Cardiac septum (tissue), 1 donor: ENCODE results near the gene TAS1R2. TPM values are rescaled to one million over a fixed set of nuclear protein-coding genes. Genes with fewer than 3 reads are reported as not detected.
"Not testable (repeated sequence)": the region's sequence is repeated elsewhere in the genome, so short reads cannot be mapped to it uniquely, and the experiment has no call there.

Experiments used
- DNase-seq: peaks from one replicate; pipeline ENCODE4 v3.0.0-alpha.2; 2020; ENCODE audit warnings: low spot score
- intact Hi-C: fragments of 100-400 bp; cut with DNase I; formaldehyde crosslinking; loops from one replicate; pipeline ENCODE4 v1.14.0; 2022
- total RNA-seq: library from RNA; stranded (reverse); fragmentation: NEBNext Ultra II Directional; extraction: Animal tissue kit (Norgen Biotek cat#: 25700); gene quantifications from one replicate; pipeline ENCODE4 v1.2.1, GENCODE V29; 2021
- donor health status: DM: no; HTN: no; CAD: no.

The TAS1R2 gene
- total RNA-seq, 1 donor from 2014 or later: not detected

DNA sequence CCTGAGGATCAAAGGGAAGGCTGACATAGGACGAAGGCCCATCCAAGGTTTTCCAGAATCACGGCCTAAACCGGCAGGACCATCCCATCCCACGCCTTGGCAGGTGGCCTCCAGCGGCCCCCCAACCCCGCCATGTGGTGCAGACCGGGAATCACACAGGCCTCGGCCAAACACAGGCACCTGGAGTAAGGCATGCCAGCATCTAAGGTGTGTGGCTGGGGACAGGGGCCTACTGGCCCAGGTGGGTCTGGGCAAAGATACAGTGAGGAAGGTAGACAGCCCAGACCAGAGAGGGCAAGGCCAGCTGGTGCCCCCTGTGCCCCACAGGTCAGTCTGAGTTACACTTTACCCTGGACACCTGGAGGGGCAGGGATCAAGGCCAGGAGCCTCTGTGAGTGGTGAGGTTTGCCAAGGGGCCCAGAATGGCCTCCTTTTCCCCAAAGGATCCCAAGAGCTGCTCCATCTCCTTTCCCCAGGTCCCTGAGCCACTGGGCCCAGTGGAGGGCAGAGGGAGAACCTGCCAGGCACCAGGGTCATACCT, 12.7 kb upstream of the TAS1R2 start:
- intact Hi-C loops: no loop called here
- no peak for DNase-seq

DNA sequence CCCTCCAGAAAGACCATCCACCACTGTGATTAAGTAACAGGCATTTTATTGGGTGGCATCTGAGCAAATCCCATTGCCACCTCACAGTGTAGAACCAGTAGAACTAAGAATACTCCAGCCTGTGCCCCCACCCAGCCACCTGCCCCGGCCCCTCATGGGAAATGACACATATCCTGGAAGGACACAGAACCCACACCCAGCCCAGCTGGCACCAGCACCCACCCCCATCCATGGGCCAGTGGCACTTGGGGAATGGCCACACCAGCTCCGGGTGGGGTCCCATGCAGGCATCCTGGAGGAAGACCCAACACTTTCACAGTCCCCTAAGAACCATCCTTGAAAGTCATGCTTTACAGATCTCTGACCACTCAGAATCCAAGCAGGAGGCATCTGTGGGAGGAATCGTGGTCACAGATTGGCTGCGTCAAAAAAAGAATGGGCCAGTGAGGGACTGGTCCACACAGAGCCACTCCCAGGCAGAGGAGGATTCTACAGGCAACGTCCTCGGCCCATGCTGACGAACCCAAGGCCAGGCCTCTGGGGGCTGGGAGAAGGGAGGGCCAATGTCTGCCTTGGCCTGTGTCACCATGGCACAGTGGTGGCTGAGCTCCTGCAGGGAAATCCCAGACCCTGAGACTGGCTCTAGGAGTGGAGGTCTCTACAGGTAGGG, 12.1 kb upstream of the TAS1R2 start:
- intact Hi-C loops: no loop called here
- DNase-seq: no peak

DNA sequence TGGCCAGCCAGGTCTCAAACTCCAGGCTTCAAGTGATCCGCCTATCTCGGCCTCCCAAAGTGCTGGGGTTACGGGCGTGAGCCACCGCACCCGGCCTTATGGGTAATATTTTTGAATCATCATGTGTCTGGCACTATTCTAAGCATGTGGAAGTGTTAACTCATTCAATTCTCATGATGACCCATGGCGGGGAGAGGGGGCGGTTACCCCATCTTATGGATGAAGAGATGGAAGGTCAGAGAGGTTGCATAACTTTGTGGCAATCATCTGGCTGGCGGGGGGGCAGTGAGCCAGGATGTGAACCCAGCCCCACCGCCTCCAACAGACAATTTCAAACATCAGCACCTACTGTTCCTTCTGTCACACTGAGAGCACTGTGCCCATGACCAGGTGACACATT, 11.5 kb upstream of the TAS1R2 start:
- DNase-seq: no peak
- intact Hi-C loops: no loop called here

DNA sequence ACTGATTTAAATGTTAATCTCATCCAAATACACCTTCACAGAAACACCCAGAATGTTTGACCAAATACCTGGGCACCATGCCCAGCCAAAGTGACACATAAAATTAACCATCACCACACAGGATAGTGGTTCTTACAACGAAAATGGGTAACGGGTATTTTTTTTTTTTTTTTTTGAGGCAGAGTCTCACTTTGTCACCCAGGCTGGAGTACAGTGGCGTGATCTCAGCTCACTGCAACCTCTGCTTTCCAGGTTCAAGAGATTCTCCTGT, 11.1 kb upstream of the TAS1R2 start:
- DNase-seq, intact Hi-C loops: not testable (repeated sequence)

DNA sequence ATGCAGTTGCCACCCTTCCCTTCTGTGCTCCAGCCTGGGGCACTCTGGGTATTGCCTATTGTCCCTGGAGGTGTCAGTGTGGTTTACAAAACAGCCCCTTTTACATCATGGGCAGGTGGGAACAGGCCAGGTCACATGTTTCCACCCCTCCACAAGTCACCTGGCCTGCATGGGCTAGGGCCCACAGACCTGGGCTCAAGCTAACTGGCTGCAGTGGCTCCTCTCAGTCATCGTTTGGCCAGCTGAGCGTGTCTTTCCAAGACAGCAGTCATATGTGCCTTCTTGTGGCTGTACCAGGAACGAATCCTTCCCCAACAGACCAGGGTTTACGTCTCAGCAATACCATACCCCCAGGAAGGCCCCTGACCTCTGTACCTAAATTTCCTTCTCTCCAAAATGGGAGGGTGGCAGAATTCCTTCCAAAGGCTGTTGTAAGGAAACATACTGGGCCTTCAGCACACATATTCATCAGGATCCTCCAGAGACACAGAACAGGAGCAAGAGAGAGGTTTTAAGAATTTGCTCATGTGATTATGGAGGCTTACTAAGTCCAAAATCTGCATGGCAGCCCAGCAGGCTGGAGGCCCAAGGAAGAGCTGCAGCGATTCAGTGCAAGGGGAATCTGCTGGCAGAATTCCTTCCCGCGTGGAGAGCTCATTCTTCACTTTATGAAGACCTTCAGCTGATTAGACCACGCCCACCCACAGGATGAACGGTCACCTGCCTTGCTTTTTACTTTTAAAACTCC, 10.6 kb upstream of the TAS1R2 start:
- no peak for DNase-seq
- intact Hi-C loops: no loop called here

DNA sequence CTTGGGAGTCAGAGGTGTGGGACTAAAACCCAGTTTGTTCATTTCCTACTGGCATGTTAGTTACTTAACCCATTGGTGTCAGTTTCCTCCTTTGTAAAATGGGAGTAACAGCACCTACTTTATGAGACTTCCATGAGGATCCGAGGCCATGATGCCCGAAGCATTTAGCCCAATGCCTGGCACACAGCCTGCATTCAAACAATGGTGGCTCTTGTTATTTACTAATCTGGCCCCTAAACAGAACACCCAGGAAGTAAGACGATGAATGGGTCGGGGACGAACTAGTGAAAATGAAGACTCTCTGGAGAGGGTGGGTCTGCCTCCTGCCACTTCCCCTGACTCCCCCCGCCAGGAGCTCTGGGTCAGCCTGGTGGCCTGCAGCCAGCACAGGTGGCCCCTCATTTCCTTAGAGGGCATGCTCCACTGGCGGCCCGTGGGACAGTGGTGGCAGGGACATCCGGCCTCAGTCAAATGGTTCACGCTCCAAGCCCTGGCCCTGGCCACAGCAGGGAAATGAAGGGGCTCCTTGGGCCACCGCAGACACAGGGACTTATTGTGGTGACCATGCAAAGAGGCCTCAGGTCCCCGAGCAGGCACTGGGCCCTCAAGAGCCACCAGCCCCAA, 9.5 kb upstream of the TAS1R2 start:
- intact Hi-C loops: no loop called here
- DNase-seq: no peak

DNA sequence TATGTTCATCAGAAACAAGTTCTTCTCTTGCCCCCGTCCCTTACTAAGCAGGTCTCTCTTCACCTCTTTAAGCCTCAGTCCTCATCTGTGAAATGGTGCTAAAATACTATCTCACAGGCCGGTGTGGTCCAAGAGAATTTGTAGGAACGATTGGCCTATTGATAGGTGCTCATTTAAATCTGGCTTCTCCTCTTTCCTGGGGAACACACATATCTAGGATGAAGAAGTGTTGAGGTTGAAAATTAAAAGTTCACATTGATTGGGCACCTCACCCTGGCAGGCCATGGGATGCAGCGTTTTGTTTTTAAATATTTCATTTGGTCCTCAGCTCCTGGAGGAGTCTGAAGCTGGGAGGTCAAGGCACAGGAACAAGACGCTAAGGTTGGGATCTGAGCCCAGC, 8.9 kb upstream of the TAS1R2 start:
- no peak for DNase-seq
- intact Hi-C loops: no loop called here

DNA sequence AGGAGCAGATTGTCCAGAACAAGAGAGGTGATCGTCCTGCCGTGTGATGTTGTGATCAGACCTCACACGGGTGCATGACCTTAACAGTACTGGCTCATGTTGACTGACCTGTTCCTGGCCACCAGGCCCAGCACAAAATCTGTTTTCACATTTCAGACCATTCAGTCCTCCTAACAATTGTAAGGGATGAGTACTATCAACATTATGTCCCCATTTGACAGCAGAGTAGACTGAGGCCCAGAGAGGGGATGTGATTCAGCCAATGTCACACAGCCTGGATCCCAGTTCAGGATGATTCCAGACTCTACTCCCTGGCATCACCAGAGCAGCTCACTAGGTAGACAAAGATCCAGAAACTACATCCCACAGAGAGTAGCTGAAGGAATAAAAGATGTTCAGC, 7.4 kb upstream of the TAS1R2 start:
- intact Hi-C loops: no loop called here
- no peak for DNase-seq

DNA sequence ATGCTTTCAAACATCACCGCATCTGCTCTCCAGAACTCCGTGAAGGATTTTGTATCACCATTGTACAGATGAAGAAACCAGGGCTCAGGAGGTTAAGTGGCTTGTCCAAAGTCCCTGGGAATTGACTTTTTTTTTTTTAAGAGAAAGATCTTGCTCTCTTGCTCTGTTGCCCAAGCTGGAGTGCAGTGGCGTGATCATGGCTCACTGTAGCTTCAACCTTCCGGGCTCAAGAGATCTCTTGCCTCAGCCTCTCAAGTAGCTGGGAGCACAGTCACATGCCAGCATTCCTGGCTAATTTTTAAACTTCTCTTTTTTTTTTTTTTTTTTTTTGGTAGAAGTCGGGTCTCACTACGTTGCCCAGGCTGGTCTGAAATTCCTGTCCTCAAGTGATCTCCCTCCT, 6.9 kb upstream of the TAS1R2 start:
- DNase-seq: no peak
- intact Hi-C loops: no loop called here

DNA sequence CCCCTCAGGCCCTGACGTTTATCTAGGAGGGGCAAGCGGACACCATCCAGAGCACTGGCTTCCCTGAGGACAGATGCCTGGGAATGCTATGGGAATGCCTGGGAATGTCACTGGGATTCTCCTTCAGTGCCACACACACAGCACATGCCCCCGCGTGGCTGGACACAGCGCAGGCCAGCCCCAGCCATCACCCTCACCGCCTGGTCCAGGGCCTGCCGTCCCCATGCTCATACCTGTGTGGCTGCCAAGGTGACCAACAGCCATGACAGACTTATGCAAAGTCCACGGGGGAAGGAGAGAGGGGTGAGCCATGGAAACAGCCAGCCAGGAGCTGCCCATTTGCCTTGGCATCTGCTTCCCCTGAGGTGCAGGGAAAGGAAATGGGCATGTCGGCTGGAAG, 5.7 kb upstream of the TAS1R2 start:
- intact Hi-C loops: no loop called here

DNA sequence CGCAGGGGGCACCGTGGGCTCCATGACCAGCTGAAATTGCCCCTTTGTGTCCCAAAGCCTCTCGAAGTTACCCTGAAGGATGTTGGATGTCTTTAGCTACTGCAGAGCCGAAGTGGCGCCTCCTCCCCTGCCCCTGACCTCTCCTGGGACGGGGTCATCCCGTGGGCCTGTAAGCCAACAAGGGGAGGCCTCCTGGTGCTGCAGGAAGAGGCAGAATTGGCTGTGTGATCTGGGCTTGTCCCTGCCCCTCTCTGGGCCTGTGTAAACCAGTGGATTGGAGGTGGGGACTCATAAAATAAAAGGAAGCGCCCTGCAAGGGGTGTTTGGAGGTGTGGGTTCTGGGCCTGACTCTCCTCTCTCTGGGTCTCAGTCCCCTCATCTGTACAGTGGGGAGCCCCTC, 2.1 kb upstream of the TAS1R2 start:
- intact Hi-C loops: no loop called here
- DNase-seq: no peak

More for the DNA sequence above, 5.7 kb upstream of the TAS1R2 start:
- no peak for DNase-seq

DNA sequence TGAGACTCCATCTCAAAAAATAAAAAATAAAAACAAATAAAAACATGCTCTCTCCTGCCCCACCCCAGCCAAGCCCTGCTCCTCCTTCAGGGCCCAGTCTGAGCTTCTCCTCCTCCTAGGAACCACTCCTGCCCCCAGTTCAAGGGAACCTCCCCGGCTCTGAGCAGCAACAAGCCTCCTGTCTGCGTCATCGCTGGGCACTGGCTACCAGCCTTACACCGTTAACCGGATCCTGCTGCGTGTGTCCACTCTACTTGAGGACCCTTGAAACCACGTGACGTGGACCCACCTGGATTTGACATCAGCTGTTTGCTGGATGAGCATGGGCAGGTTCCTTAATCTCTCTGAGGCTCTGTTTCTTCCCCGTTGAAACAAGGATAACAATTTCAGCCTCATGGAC, 1.6 kb upstream of the TAS1R2 start:
- intact Hi-C loops: no loop called here
- no peak for DNase-seq

DNA sequence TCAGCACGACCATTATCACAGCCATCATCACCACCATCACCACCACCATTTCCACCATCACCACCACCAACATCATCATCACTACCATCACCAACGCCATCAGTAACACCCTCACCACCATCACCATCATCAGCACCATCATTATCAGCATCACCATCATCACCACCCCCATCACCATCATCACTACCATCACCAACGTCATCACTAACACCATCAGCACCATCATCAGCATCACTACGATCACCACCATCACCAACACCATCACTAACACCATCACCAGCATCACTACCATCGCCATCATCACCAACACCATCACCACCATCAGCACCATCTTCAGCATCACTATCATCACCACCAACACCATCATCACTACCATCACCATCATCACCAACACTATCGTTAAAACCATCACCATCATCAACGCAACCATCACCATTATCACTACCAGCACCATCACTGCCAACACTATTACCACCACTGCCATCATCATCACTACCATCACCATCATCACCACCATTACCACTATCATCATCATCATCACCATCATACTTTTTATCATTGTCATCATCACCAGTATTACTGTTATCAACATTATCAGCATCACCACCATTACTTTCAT, 1.3 kb downstream of the TAS1R2 start:
- no peak for DNase-seq
- intact Hi-C loops: no loop called here

DNA sequence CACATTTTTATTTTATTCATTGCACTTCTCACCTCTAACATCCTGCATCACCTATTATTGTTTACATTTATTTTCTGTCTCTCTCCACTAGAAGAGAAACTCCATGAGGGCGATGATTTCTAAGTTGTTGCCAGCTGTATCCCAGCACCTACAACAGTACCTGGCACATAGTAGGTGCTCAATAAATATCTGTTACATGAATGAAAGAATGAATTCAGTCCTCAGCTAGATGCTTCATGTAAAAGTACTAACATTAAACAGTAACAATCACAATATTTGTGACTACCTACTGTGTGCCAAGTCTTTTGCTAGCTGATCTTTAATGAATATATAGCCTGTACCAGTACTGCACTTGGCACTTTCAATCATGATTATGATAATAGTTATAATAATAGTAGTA, 3.0 kb downstream of the TAS1R2 start:
- DNase-seq: no peak
- intact Hi-C loops: no loop called here

DNA sequence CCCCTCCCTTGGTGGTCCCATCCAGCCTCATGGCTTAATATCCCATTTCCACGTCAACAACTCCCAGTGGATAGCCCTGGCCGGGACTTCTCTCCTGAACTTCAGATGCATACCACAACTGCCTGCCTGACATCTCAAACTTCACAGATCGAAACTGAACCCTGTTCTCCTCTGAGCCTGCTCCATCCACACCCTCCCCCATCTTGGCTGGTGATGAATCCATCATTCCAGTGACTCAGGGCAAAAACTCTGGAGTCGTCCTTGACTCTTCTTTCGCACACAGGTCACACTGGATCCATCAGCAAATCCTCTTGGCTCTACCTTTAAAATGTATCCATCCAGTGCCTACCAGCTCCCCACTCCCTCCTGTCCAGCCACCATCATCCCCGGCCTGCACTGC, 3.9 kb downstream of the TAS1R2 start:
- intact Hi-C loops: no loop called here
- no peak for DNase-seq

DNA sequence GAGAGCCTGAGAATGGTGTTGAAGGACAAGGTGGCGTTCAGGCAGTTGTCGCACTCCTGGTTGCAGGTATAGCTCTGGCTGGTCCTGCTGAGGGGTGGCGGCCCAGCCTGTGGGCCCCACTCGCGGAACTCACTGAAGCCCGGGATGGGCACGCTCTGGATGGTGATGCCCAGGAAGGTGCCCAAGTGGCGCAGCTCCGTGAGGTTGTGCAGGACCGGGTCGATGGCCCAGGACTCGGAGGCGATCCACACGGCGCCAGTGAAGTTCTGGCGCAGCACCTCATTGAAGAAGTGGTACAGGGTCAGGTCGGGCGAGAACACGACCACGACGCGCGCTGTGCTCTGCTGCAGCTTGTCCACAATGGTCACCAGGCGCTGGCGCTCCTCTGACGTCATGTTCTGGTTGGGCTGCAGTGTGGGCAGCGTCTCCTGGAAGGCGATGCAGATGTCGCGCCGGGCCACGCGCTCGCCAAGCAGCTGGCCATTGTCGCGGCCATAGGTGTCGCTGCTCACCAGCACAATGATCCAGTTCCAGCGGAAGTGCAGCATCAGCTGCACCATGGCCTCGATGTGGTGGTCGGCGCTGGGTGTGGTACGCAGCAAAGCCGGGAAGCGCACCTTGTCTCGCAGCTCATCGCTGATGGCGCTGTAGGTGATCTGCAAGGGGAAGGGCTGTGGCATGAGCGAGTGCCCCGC, 5.0 kb downstream of the TAS1R2 start:
- DNase-seq: no peak
- intact Hi-C loops: no loop called here

DNA sequence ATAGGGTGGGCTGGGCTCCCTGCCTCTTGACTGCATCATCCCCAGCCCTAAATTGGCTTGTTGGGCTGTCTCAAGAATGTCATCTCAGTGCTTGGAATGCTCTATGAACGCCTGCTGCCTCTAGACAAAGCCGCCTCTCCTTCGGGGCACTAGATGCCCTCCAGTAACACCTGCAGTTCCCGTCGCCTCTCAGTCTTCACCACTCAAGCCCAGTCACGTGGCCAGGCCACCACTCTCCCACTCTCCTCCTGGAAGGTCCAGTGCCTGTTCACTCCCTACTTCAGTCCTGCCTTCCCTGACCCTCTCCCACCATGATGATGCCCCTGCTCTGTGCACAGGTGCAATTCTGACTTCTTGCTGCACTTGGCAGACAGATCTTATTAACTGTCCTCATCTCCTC, 7.0 kb downstream of the TAS1R2 start:
- no peak for DNase-seq
- intact Hi-C loops: no loop called here

DNA sequence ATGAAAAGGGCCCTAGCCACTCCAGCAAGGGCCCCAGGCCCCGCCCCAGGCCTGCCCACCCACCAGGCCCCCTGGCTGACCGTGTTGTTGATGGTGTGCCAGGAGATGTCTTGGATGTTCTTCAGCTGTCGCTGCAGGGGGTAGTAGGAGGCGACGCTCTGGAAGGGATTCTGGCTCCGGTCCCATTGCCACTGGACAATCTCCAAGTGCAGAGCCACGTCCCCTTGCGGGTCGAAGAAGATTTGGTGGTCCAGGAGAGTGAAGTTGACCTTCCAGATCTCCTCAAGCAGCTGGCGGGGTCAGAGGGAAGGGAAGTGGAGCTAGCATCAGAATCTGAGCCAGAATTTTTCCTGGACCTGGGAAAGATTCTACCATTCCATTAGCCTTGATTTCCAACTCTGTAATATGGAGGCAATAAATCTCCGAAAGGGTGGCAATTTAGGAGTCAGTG, 10.2 kb downstream of the TAS1R2 start:
- intact Hi-C loops: no loop called here
- DNase-seq: no peak

DNA sequence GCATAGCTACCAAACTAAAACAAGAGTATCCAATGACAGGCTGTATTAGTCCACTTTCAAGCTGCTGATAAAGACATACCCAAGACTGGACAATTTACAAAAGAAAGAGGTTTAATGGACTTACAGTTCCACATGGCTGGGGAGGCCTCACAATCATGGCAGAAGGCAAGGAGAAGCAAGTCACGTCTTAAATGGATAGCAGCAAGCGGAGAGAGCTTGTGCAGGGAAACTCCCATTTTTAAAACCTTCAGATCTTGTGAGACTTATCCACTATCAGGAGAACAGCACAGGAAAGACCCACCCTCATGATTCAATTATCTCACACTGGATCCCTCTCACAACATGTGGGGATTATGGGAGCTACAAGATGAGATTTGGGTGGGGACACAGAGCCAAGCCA, 11.7 kb downstream of the TAS1R2 start:
- intact Hi-C loops, DNase-seq: not testable (repeated sequence)

DNA sequence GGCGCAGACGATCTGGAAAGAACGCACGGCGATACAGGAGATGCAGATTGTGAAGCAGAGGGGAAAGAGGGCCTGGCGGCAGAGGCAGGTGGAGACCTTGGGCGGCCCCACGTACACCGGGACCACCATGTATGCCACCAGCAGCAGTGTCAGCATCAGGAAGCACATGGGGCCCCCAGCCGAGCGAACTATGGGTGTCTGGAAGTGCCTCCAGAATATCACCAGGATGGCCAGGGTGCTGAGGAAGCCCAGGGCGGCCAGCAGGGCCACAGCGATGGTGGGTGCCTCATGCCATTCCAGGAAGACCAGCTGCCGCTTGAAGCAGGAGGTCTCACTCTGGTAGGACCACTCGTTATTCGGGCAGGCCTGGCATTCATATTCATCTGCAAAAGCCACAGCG, 19.3 kb downstream of the TAS1R2 start:
- intact Hi-C loops: no loop called here
- DNase-seq: no peak
